Measurements from ENCODE around the gene OR52E5.

Gene OR52E5

GRCh38 chr11:5937868-5938602 lies 45.0 kb downstream of the OR52E5 start:
- DNase-seq = no peak

GRCh38 chr11:5938603-5938965 lies 45.6 kb downstream of the OR52E5 start:
- no peak for DNase-seq

GRCh38 chr11:5940748-5941147 lies 47.7 kb downstream of the OR52E5 start:
- DNase-seq = no peak

- no peak for DNase-seq
Observed at GRCh38 chr11:5941951-5942350, 48.9 kb downstream of the OR52E5 start, which contains the start of gene OR56A3. OR56A3 (plus strand) TSS chr11:5942251; CDS start chr11:5947347, 5,096 bp downstream.

All from CD4-positive, alpha-beta T cell treated with Interleukin-4 for 1 hour (primary cell).